T1000 (cell line): Measurements from ENCODE around the gene CNPY1.

Source experiments
- DNase-seq: peaks from one replicate; lab custom pipeline; 2025; ENCODE audit warnings: mixed read lengths; lab: John Stamatoyannopoulos, UW

CNPY1 gene

GRCh38 chr7:155511702-155511996, 34.7 kb downstream of the CNPY1 start:
- DNase-seq = no peak

- no peak for DNase-seq
Measured at GRCh38 chr7:155510975-155511701, 35.2 kb downstream of the CNPY1 start.

GRCh38 chr7:155509725-155510551, 36.4 kb downstream of the CNPY1 start:
- DNase-seq = no peak

- no peak for DNase-seq
Measured at GRCh38 chr7:155509359-155509724, 37.0 kb downstream of the CNPY1 start.

- no peak for DNase-seq
Measured at GRCh38 chr7:155508376-155509358, 37.7 kb downstream of the CNPY1 start.

GRCh38 chr7:155507576-155507975, 38.8 kb downstream of the CNPY1 start:
- DNase-seq = no peak

- no peak for DNase-seq
Measured at GRCh38 chr7:155506854-155507337, 39.5 kb downstream of the CNPY1 start.

- DNase-seq = no peak
Measured at GRCh38 chr7:155505422-155505793, 41.0 kb downstream of the CNPY1 start.

- no peak for DNase-seq
Measured at GRCh38 chr7:155497149-155497901, 49.0 kb downstream of the CNPY1 start.

- no peak for DNase-seq
Measured at GRCh38 chr7:155496267-155497005, 49.9 kb downstream of the CNPY1 start.

GRCh38 chr7:155495440-155496248, 50.7 kb downstream of the CNPY1 start:
- DNase-seq = no peak

GRCh38 chr7:155494551-155494950, 51.8 kb downstream of the CNPY1 start:
- DNase-seq = no peak

GRCh38 chr7:155493744-155494538, 52.4 kb downstream of the CNPY1 start:
- no peak for DNase-seq

GRCh38 chr7:155491812-155492211, 54.5 kb downstream of the CNPY1 start:
- no peak for DNase-seq

- DNase-seq = no peak
Measured at GRCh38 chr7:155490697-155491628, 55.4 kb downstream of the CNPY1 start.

- DNase-seq = no peak
Measured at GRCh38 chr7:155489862-155490696, 56.3 kb downstream of the CNPY1 start.
